ENCODE data around the gene PEX26.

- TF ChIP-seq CTCF (IDR thresholded peaks at IDR 0.05) = no peak
- no peak for TF ChIP-seq POLR2A (IDR thresholded peaks at IDR 0.05)
These were observed 13.2 kb upstream of the PEX26 start for GRCh38 chr22:18064636-18065035.
